SK-N-MC (cell line): ENCODE measurements around the gene PCBP4.

Experiments
- DNase-seq: peaks from one replicate; pipeline ENCODE4 v3.0.0-alpha.2; 2011; ENCODE audit warnings: low read depth, low spot score
- H3K27ac ChIP-seq: fragments of 200-600 bp; sonication (generic); 2 replicates; pipeline ENCODE4 v1.5.1; 2016; ENCODE audit warnings: mixed run types
- H3K36me3 ChIP-seq: fragments of 200-600 bp; sonication (generic); 2 replicates; pipeline ENCODE4 v1.6.1; 2017; ENCODE audit warnings: antibody characterized with exemption, low read length, mixed read lengths; ENCODE audit not compliant: insufficient read depth
- H3K4me3 ChIP-seq: fragments of 200-600 bp; sonication (generic); 2 replicates; pipeline ENCODE4 v1.5.1; 2016
- H3K9ac ChIP-seq: fragments of 200-600 bp; sonication (generic); 2 replicates; pipeline ENCODE4 v1.8.0; 2017; ENCODE audit warnings: mixed run types, mixed read lengths; ENCODE audit not compliant: insufficient read length
- H3K9me3 ChIP-seq: fragments of 200-600 bp; sonication (generic); 2 replicates; pipeline ENCODE4 v1.6.1; 2017; ENCODE audit warnings: low read depth, mild to moderate bottlenecking, antibody characterized with exemption, low read length, moderate library complexity, mixed read lengths
- EZH2 ChIP-seq: fragments of 200-600 bp; sonication (generic); IDR thresholded peaks from one replicate; pipeline ENCODE4 v1.6.1; 2017; ENCODE audit warnings: antibody characterized with exemption
- FOXP2 ChIP-seq: optimal IDR thresholded peaks from 2 replicates; pipeline ENCODE3; 2011; ENCODE audit warnings: mild to moderate bottlenecking, moderate library complexity; ENCODE audit not compliant: insufficient read depth; ENCODE audit errors: extremely low read length, control extremely low read depth
- POLR2AphosphoS5 ChIP-seq: IDR thresholded peaks from 2 replicates; pipeline ENCODE4 v1.6.1; 2012; ENCODE audit warnings: mild to moderate bottlenecking, low read depth, low read length, borderline replicate concordance

PCBP4 gene

DNA sequence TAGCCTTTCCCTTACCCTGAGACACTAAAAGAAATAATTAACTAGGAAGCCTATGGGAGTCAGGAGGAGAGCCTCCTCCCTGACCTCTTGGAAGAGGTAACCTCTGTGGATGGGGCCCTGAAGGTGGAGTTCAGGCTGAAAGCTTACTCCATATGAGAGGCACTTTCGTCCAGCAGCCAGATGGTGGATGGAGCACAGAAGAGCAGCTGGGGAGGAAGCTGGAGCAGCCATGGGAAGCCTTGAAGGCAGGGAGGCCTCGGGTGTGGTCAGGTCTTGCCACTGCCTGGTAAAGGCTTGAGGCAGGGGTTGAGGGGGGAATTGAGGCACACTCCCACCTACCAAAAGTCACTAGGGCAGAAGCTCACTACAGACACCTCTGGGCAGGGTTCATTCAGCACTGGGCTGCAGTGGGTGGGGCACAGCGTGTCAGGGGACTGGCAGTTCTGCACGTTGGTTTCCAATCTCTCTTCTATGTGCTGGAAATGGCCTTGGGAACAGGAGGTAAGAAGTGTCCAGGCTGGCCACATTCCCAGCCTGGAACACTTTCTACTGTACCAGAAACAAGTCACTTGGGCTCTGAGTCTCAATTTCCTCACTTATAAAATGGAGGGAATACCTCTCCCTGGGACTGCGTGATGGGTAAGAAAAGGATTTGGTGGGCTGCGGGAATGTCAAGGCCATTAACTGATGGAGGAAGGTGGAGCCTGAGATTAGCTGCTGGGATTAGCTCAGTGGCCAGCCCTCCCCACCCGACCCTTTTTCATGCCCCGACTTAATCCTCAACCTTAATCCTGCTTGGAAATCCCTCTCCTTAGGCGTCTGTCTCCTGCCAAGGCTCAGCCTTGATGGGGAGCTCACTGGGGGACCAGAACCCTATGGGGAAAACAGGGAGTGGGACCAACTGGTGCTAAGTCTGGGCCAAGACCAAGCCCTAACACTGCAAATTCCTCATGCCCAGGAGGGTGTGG is 5.4 kb downstream of the PCBP4 start:
- H3K27ac ChIP-seq, result no peak overlapping the region

GRCh38 chr3:51961011-51961410 is 6.2 kb downstream of the PCBP4 start:
- no peak for DNase-seq
- Histone ChIP-seq H3K9me3 (no peaks in the 10 kb centered on the region), H3K4me3 (no peak overlapping the region), H3K9ac (no peak overlapping the region), H3K27ac (no peak overlapping the region), H3K36me3 (no peaks in the 10 kb centered on the region)
- no peak for TF ChIP-seq POLR2AphosphoS5
- no peak for TF ChIP-seq EZH2
- TF ChIP-seq FOXP2, result no peak

More for the DNA sequence above, 5.4 kb downstream of the PCBP4 start:
- TF ChIP-seq FOXP2 (no peak), POLR2AphosphoS5 (no peak), EZH2 (no peak)
- Histone ChIP-seq H3K4me3 (no peak overlapping the region), H3K9ac (no peak overlapping the region), H3K36me3 (no peaks in the 10 kb centered on the region), H3K9me3 (no peaks in the 10 kb centered on the region)
- no peak for DNase-seq

DNA sequence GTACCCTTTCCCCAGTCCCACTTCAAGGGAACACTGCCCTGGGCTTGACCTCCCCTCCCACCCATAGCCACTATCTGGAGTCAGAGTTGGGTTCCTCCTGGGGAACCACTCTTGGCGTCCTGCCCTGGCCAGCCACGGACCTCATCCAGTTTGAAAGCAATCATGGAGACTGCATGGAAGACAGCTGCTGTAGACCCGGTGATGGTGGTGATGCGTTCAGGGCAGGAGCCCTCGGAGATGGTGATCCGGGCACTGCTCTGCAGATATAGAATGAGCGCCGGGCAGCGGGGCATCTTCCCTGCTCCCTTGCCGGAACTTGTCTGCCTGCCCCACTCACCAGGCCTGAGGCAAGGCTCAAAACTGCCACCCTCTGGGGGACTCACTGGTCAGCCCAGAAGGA is 6.9 kb downstream of the PCBP4 start:
- H3K36me3 ChIP-seq, result no peaks in the 10 kb centered on the region
- no peak overlapping the region for H3K9ac ChIP-seq
- TF ChIP-seq POLR2AphosphoS5, result no peak
- TF ChIP-seq EZH2, result no peak
- no peak for TF ChIP-seq FOXP2
- H3K4me3 ChIP-seq, result no peak overlapping the region
- no peaks in the 10 kb centered on the region for H3K9me3 ChIP-seq
- DNase-seq, result no peak
- no peak overlapping the region for H3K27ac ChIP-seq

DNA sequence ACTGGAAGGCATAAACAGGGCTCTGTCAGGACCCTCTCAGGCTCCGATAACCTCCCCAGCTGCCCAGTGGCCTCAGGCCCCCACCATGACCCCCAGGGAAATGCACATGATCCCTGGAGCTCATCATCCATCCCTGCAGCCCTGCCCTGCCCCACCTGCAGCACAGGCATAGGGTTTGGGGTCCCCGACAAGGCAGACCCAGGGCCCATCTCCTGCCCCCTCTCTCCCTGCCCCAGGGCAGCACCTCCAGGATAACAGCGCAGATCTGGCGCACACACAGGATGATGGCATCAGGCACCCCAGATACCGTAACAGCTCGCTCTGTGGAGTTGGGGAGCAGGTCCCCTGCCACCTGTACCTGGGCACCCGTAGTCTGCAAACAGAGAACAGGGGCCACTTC is 7.6 kb downstream of the PCBP4 start:
- no peak for TF ChIP-seq POLR2AphosphoS5
- no peak for TF ChIP-seq FOXP2
- no peak for TF ChIP-seq EZH2
- H3K27ac ChIP-seq, result no peak overlapping the region
- DNase-seq, result no peak
- no peaks in the 10 kb centered on the region for H3K36me3 ChIP-seq
- H3K9me3 ChIP-seq, result no peaks in the 10 kb centered on the region
- no peak overlapping the region for H3K9ac ChIP-seq
- no peak overlapping the region for H3K4me3 ChIP-seq

DNA sequence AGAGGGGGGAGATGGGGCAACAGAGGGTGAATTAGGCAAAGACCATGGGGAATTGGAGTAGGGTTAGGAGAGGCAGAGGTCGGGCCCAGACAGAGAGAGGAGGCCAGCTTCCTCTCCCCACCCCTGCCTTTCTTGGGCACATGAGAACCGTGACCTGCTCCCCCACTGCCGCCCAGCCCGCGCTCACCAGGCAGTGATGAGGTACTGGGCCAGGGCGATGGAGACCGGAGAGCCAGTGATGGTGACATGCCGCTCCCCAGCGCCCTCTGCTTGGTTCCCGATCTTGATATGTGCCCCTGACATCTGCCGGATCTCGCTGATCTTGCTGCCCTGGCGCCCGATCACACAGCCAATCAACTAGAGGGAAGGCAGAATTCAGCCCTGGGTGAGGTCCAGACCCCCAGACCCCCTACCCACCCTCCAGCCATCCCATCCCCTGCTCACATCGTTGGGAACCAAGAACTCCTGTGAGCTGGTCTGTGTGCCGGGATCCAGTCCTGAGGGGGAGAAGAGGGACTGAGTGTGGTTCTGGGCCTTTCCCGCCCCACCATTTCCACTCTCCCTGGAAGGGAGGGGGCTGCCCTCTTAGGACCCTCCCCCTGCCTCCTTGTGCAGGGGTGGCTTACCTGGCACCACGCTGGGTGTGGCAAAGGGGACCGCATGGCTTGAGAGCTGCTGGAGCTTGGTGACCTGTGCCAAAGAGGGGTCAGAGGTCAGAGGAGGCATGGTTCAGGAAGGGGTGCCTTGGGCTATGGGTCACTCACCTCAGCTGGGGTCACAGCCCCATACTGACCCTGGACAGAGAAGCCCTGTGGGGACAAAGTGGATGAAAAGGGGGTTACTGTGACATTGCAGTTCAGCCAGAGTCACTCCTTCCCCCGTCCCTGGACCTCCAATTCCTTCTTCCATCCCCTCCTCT is 8.4 kb downstream of the PCBP4 start:
- TF ChIP-seq FOXP2 (no peak), EZH2 (no peak), POLR2AphosphoS5 (no peak)
- H3K27ac ChIP-seq, result no peak overlapping the region
- H3K36me3 ChIP-seq, result no peaks in the 10 kb centered on the region
- H3K4me3 ChIP-seq, result no peak overlapping the region
- DNase-seq, result no peak
- H3K9me3 ChIP-seq, result no peaks in the 10 kb centered on the region
- H3K9ac ChIP-seq, result no peak overlapping the region

DNA sequence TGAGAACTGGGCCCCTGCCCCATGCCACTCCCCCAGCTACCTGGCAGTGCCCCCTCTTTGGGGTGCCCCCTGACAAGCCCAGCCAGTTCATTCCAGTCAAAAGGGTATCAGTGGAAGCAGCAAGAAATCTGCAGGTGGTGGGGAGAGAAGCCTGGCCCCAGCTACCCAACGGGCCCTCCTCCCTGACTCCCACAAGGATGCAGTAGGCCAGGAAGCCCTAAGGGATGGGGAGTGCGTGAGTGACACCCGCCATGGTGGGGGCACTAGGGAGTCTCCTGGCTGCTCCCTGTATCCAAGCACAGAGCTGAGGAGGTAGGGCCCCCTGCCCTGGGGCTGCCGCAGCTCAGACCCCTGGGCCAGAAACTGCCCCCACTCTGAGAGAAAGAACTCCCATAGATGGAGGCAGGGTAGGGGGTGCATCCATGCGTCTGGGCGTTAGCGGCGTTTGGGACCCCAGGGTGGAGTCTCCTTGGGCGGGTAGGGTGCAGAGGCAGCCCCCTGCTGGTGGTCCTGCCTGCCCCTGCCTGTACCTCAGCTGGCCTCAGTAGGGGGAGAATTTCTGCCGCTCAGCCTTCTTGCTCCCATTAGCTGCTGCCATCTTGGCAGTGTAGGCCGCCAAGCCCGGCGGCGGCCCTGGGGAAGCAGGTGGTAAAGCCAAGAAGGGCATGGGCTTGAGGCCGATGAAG is 9.6 kb downstream of the PCBP4 start:
- TF ChIP-seq POLR2AphosphoS5, result no peak
- no peak for TF ChIP-seq EZH2
- TF ChIP-seq FOXP2, result no peak
- Histone ChIP-seq H3K4me3 (no peak overlapping the region), H3K27ac (no peak overlapping the region), H3K9ac (no peak overlapping the region), H3K9me3 (no peaks in the 10 kb centered on the region), H3K36me3 (no peaks in the 10 kb centered on the region)
- no peak for DNase-seq

GRCh38 chr3:51955893-51956770 is 11.1 kb downstream of the PCBP4 start:
- no peak overlapping the region for H3K27ac ChIP-seq
- TF ChIP-seq FOXP2 (no peak), EZH2 (no peak), POLR2AphosphoS5 (no peak)
- no peak for DNase-seq
- H3K4me3 ChIP-seq, result no peak overlapping the region
- H3K36me3 ChIP-seq, result no peaks in the 10 kb centered on the region
- H3K9ac ChIP-seq, result no peak overlapping the region
- no peaks in the 10 kb centered on the region for H3K9me3 ChIP-seq
